Erythroblast (primary cell): ENCODE measurements around the gene PPP1R15B.

ENCODE experiments used
- DNase-seq, 2 experiments: peaks; one replicate each; lab custom pipeline; 2025; lab: John Stamatoyannopoulos, UW
- GATA1 ChIP-seq: IDR thresholded peaks from 2 replicates; pipeline ENCODE4 v1.6.1; 2011; ENCODE audit warnings: low read depth, mild to moderate bottlenecking, control low read depth, low read length, moderate library complexity
- POLR2A ChIP-seq: IDR thresholded peaks from 2 replicates; pipeline ENCODE4 v1.6.1; 2011; ENCODE audit warnings: mild to moderate bottlenecking, low read length

PPP1R15B gene

DNA sequence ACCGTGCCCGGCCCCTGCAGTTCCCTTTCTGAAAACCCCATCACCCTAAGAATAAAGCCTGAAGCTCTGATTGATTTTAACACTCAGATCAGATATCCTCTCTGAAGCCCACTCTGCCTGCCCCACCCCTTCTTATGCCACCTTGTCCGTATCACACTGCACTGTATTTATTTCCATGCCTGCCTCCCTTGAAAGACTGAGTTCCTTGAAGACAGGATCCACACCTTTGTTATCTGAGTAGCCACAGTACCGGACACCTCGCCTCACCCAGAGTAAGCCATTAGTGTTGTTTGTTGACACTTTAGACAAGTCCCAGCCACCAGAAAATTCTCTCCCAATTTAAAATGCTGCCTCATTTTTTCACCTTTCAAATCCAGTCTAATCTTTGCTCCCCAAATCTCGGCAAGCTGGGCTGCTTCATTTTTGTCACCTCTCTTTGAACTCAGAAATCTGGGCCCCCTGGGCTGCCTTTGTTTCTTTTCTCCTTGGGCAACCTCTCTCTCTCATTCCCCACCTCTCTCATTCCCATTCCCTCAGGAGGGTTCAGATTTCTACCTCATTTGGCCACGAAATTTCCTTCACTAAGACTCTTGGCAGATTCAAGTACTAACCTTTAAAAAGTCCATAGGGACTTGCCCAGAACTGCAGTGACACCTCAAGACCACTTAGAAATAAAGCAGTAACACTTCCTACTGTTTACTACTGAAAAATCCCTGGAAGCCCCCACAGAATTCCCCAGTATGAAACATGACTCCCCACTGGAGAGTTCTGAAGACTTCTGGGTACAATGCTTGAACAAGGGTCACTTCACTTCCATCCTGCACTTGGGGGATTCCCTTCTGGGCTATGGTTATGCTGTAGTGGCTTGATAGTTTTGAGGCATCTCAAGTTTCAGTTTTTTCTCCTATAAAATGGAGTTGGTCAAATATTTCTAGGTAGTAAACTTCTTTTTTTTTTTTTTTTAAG, 8.7 kb upstream of the PPP1R15B start:
- TF ChIP-seq GATA1 (no peak), POLR2A (no peak)
- DNase-seq: no peak

DNA sequence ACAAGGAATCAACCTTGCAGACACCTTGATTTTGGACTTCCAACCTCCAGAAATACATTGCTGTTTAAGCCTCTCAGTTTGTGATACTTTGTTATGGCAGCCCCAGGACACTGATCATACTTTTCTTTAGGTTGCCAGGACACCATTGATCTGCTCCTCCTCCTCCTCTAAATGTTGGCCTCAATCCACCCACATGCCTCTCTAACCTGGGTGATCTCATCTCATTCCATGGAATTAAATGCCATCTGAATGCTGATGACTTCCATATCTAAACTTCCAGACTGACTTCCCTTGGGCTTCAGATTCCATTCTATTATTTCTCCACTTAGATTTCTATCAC, 7.4 kb upstream of the PPP1R15B start:
- no peak for TF ChIP-seq GATA1
- TF ChIP-seq POLR2A: no peak
- no peak for DNase-seq

DNA sequence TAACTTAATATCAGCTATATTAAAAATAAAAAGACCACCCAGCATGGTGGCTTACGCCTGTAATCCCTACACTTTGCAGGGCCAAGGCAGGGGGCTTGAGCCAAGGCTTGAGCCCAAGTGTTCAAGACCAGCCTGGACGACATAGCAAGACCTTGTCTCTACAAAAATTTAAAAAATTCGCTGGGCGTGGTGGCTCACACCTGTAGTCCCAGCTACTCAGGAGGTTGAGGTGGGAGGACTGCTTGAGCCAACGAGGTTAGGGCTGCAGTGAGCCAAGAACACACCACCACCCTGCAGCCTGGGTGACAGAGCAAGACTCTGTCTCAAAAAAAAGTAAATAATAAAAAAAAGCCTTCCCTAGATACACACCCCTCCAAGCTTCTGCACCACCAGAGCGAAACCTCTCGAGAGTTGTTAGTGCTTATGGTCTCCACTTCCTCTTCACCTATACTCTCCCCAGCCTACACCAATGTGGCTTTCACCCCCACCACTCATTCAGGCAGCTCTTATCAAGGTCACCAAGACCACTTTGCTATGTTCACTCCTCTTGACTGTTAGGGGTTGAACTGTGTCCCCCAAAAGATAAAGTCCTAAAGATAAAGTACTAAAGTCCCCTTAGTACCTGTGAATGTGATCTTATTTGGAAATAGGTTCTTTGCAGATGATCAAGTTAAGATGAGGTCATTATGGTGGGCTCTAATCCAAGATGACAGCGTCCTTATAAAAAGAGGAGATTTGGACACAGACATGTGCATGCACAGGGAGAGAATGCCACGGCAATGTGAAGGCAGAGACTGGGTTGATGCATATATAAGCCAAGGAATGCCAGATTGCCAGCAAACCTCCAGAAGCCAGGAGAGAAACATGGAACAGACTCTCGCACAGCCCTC, 6.8 kb upstream of the PPP1R15B start:
- peak; percentile 11 to 37 for DNase-seq
- TF ChIP-seq POLR2A: no peak
- TF ChIP-seq GATA1: no peak

DNA sequence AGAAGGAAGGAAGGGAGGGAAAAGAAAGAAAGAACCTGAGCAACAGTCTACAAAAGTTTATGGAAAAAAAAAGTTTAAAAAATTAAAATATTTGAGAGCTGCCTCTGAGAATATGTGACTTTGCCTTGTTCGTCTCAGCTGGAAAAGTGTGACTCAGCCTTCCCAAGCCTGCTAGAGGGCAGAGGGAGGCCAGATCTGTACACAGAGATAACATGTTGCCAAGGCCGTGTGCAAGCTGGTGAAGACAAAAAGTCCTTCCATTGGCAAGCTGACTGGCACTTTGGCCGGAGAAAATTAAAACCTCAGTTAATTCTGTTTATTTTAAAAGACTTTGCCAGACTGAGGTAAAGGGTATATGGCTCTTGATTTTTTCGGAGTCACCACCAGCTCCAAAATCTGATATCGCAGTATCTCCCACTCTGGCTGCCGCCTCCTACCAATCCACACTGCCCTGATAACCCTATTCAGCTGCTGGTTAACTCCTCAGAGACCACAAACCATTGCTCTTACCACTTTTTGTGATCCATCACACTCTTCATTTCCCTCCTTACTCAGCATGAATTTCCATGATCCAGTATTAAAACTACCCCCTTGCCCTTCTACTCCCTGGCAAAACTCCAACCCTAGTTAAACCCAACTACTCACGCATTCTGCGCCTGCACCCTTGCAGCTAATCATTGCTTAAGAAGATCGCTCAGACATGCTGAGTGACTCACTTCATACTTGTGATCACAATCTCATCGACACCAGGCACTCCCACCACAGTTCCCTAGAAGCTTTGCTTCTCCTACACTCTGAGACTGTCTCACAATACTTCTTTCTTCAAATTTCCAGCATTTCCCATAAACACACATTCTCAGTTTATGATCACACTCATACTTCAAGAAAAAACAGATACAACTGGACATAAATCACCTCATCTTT, 5.7 kb upstream of the PPP1R15B start:
- TF ChIP-seq GATA1 (no peak), POLR2A (peak; percentile 33)
- DNase-seq: peak; percentile 84 to 85

DNA sequence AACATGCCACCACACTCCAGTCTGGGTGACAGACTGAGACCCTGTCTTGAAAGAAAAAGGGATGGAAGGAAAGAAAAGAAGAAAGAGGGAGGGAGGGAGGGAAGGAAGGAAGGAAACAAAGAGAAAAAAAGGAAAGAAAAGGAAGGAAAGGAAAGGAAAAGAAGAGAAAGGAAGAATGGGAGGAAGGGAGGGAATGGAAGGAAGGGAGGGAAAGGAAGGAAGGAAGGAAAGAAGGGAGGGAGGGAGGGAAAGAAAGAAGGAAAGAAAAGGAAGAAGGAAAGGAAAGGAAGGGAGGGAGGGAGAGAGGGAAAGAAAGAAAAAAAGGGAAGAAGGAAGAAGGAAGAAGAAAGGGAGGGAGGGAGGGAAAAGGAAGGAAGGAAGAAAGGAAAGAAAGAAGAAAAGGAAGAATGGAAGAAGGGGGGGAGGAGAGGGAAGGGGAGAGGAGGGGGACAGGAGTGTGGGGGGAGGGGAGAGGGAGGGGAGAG, 5.0 kb upstream of the PPP1R15B start:
- no peak for TF ChIP-seq GATA1
- no peak for TF ChIP-seq POLR2A
- no peak for DNase-seq

DNA sequence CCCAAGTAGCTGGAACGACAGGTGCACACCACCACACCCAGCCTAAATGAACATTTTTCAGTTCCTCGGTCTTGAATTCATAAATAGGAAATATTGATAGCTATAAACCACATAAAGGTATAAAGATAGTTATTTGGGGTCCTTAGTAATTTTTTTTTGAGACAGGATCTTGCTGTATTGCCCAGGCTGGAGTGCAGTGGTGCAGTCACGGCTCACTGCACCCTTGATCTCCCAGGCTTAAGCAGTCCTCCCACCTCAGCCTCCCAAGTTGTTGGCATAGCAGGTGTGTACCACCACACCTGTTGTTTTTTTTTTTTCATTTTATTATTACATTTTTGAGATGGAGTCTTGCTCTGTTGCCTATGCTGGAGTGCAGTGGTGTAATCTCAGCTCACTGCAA, 3.7 kb upstream of the PPP1R15B start:
- TF ChIP-seq GATA1: no peak
- TF ChIP-seq POLR2A: no peak
- DNase-seq: no peak

DNA sequence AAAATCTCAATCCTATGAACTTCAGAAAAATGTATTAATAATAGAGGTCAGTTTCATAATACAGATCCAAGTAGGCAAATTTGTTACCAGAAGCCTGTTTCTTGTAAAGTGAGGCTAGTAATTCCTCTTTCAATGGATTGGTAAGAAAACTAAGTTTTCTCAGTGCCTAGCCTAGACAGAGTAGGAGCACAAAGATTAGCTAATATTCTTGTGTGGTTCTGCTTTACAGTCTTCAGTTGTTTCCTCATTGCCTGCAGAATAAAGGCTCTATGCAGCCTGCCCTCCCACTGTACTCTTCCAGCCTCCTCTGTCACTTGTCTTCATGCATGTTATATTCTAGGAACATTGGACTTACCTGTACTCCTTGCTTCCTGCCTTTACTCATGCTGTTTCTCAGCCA, 2.4 kb upstream of the PPP1R15B start:
- TF ChIP-seq POLR2A (no peak), GATA1 (no peak)
- no peak for DNase-seq

DNA sequence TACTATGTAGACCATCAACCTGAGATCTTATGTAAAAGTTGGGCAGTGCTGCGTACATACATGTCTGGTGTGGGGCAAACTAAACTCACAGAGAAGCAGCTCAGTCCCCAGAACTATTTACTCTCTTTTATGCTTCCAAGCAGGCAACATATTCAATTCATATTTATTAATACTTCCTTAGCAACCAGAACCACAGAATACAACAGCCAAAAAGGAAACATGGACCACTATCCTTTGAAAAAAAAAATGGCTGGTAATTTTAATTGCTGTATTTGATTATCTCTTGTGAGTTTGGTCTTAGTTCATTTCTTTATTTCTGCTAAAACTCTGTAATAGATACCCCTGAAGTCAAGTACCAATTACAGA, 1.5 kb upstream of the PPP1R15B start:
- TF ChIP-seq POLR2A (no peak), GATA1 (no peak)
- no peak for DNase-seq

DNA sequence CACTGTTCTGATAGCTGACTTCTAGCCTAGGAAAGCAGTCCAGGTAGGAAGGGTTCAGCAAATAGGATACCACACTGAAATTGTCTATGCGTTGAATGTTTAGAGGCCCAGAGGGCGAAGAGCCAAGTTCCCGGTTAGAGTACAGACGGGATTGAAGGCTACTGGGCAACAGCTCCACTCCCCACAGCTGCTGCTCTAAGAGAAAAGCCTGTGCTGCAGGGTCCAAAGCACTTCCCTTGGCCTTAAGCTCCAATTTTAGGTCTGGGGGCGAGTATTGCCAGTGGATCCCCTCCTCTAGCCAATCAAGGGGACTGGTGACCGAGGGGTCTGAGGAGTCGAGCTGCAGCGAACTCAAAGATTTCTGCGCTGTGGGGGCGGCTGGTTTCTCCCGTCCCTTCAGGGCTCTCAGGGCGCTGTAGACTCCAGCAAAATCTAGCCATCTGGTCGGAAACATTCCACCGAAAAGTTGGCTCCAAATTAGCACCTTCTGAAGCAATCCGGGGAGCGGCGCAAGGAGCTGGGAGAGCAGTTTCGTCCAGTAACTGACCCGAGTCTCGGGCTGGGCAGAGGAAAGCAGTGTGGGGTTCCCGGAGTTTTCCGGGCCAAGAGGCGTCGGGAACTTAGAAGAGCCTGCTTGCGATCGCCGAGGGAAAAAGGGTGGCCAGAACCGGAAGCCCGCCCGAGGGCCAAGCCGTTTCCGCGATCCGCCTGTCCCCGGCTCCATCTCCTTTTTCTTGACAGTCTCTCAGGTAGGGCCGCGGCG, 748 bp downstream of the PPP1R15B start:
- TF ChIP-seq GATA1: no peak
- no peak for TF ChIP-seq POLR2A
- peak; percentile 59 to 75 for DNase-seq

DNA sequence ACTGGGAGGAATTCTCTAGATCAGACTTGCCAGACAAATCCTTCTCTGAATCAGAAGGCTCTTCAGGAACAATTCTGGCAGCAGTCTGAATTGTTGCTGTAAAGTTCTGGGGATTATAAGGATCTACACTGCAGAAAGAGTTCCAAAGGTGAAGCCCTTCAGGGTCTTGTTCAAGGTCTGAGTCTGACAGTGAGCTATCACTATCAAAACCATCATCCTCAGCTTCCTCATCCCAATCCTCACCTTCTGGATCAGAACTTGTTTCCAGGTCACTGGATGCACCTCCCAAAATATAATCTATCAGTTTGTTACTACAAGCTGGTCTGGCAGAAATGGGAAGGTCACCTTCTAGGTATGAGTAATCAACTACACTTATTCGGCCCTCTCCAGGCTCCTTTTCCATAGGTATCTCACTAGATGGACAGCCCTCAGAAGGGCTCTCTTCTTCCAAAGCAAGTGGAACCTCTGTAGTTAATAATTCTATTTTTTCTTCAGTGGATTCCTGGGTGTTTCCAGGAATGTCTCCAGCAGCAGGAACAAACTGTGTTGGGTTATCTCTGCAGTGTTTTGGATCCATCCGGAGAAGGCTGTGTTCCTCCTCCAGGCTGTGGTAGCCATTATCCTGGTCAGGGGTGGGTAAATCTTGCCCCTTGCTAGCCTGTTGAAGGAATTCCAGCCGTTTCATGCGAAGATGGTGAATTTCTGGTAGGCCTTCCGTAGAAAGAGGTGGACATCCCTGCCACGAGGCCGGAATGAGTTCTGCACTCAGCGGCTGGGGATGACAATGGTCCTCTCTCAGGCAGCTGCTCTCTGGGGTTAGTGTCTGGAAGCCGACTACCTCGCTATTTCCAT, 1.6 kb downstream of the PPP1R15B start:
- TF ChIP-seq GATA1: no peak
- peak; percentile 52 to 62 for DNase-seq

DNA sequence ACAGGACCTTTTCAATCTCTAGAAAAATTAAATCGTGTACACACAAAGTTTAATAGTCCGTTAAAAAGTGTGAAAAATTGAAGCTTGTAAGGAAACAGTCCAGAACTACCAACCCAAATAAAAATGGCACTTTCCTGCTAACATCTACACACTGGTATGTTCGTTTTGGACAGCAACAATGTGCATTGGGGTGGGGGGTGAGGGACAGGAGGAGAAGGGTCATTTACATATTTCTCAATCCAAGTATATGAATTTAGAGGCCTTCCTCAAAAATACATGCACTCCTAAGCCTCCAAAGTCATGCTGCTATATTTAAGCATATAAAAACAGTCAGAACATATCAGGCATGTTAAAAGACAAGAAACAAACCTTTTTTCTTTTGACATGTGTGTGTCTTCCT, 2.5 kb downstream of the PPP1R15B start:
- peak; percentile 43 to 62 for DNase-seq
- TF ChIP-seq POLR2A (no peak), GATA1 (no peak)
